K562 (cell line): ENCODE measurements around the gene DPP3. TPM values are rescaled to one million over a fixed set of nuclear protein-coding genes. Genes with fewer than 3 reads are reported as not detected.
A peak's percentile ranks its signal among the peaks of the same experiment; 100 is the strongest.

Experiments used
- ATF1 ChIP-seq, 2 experiments: fragments of 450-650 bp in 1 of 2; IDR thresholded peaks; 2 replicates each; pipeline ENCODE4 v1.6.1; 2016; ENCODE audit warnings: missing compliant biosample characterization in 1 of 2, missing genetic modification characterization in 1 of 2
- CCNT2 ChIP-seq: IDR thresholded peaks from 2 replicates; pipeline ENCODE4 v1.6.1; 2011; ENCODE audit warnings: borderline replicate concordance, low read depth, mild to moderate bottlenecking, moderate library complexity, mixed read lengths, low read length; ENCODE audit not compliant: insufficient read length; ENCODE audit errors: extremely low read depth
- CHD1 ChIP-seq: fragments of 200-600 bp; sonication (generic); IDR thresholded peaks from one replicate; pipeline ENCODE4 v1.6.1; 2012; ENCODE audit warnings: mild to moderate bottlenecking, moderate library complexity, low read length, inconsistent platforms
- CREM ChIP-seq: IDR thresholded peaks from 2 replicates; pipeline ENCODE4 v1.6.1; 2014; ENCODE audit warnings: antibody characterized with exemption, low read depth
- CTBP1 ChIP-seq: fragments of 450-650 bp; IDR thresholded peaks from 2 replicates; pipeline ENCODE4 v1.6.1; 2016; ENCODE audit warnings: borderline replicate concordance
- EGR1 ChIP-seq: fragments of 450-650 bp; conservative IDR thresholded peaks from 2 replicates; pipeline ENCODE4 v1.6.1; 2017; ENCODE audit warnings: mild to moderate bottlenecking
- GABPB1 ChIP-seq: sonication (generic); formaldehyde crosslinking; IDR thresholded peaks from 2 replicates; pipeline ENCODE4 v1.8.0; 2022; ENCODE audit warnings: mild to moderate bottlenecking, missing genetic modification reagents
- IRF1 ChIP-seq: sonication (generic); formaldehyde crosslinking; IDR thresholded peaks from 2 replicates; pipeline ENCODE4 v1.8.0; 2022; ENCODE audit warnings: missing genetic modification reagents, mild to moderate bottlenecking, borderline replicate concordance
- KLF1 ChIP-seq: fragments of 450-650 bp; IDR thresholded peaks from 2 replicates; pipeline ENCODE4 v1.6.1; 2016; ENCODE audit warnings: missing genetic modification characterization, missing compliant biosample characterization
- MAZ ChIP-seq, 2 experiments: fragments of 450-650 bp in 1 of 2; sonication (generic) in 1 of 2; formaldehyde crosslinking; IDR thresholded peaks in 1 of 2; conservative IDR thresholded peaks in 1 of 2; 2 replicates each; pipeline versions ENCODE4 v1.4.0 to v1.5.0; 2020; ENCODE audit warnings: mild to moderate bottlenecking in 1 of 2, missing genetic modification reagents in 1 of 2
- MNT ChIP-seq, 2 experiments: fragments of 450-650 bp; conservative IDR thresholded peaks; 2 replicates each; pipeline ENCODE4 v1.6.1; 2017; ENCODE audit warnings: mild to moderate bottlenecking in 2 of 2, moderate library complexity in 2 of 2
- MYC ChIP-seq, 2 experiments: fragments of 250-450 bp in 1 of 2; sonication (Bioruptor Pico) in 1 of 2; IDR thresholded peaks; 2 replicates each; pipeline versions ENCODE4 v1.5.1 to v1.6.1; 2012 to 2021; ENCODE audit warnings: low read depth in 2 of 2, borderline replicate concordance in 1 of 2, improper control_type of control experiment in 1 of 2, low read length in 1 of 2, mild to moderate bottlenecking in 1 of 2, moderate library complexity in 1 of 2
- NFE2L1 ChIP-seq: fragments of 450-650 bp; IDR thresholded peaks from 2 replicates; pipeline ENCODE4 v1.6.1; 2016; ENCODE audit warnings: missing genetic modification characterization, low read depth, mild to moderate bottlenecking, missing compliant biosample characterization, moderate library complexity, borderline replicate concordance
- NR2C1 ChIP-seq, 2 experiments: fragments of 450-650 bp; IDR thresholded peaks; 2 replicates each; pipeline ENCODE4 v1.6.1; 2017; ENCODE audit warnings: mild to moderate bottlenecking in 2 of 2, antibody characterized with exemption in 1 of 2, inconsistent platforms in 1 of 2, missing compliant biosample characterization in 1 of 2, missing genetic modification characterization in 1 of 2
- NR4A1 ChIP-seq, 2 experiments: fragments of 250-450 bp in 1 of 2; fragments of 450-650 bp in 1 of 2; sonication (Bioruptor Pico) in 1 of 2; IDR thresholded peaks; 2 replicates each; pipeline versions ENCODE4 v1.4.0 to v1.6.1; 2016 to 2020; ENCODE audit warnings: mild to moderate bottlenecking in 2 of 2, missing compliant biosample characterization in 1 of 2, missing genetic modification characterization in 1 of 2, moderate library complexity in 1 of 2
- NRF1 ChIP-seq, 2 experiments: fragments of 450-650 bp; IDR thresholded peaks in 1 of 2; conservative IDR thresholded peaks in 1 of 2; 2 replicates each; pipeline ENCODE4 v1.6.1; 2014; ENCODE audit warnings: mild to moderate bottlenecking in 2 of 2
- RBM34 ChIP-seq: fragments of 200-400 bp; formaldehyde crosslinking; IDR thresholded peaks from 2 replicates; pipeline ENCODE4 v1.6.1; 2018; ENCODE audit warnings: low read length, borderline replicate concordance; ENCODE audit not compliant: insufficient read depth
- RCOR1 ChIP-seq, 2 experiments: IDR thresholded peaks; 2 replicates each; pipeline ENCODE4 v1.6.1; 2012; ENCODE audit warnings: low read depth in 2 of 2, low read length in 2 of 2, borderline replicate concordance in 1 of 2, improper control_type of control experiment in 1 of 2
- SMAD4 ChIP-seq: fragments of 250-450 bp; sonication (Bioruptor Pico); conservative IDR thresholded peaks from 2 replicates; pipeline ENCODE4 v1.8.0; 2021; ENCODE audit warnings: inconsistent platforms, mild to moderate bottlenecking, moderate library complexity
- STAG1 ChIP-seq: sonication (generic); formaldehyde crosslinking; IDR thresholded peaks from 2 replicates; pipeline ENCODE4 v1.5.0; 2020; ENCODE audit warnings: missing genetic modification reagents, borderline replicate concordance
- ZNF449 ChIP-seq: fragments of 250-450 bp; sonication (Bioruptor Pico); IDR thresholded peaks from 2 replicates; pipeline ENCODE4 v1.8.0; 2022; ENCODE audit warnings: moderate library complexity, mild to moderate bottlenecking, inconsistent platforms
- ZNF699 ChIP-seq: fragments of 250-450 bp; sonication (Bioruptor Pico); IDR thresholded peaks from 2 replicates; pipeline ENCODE4 v1.8.0; 2021; ENCODE audit warnings: mild to moderate bottlenecking, moderate library complexity; ENCODE audit not compliant: insufficient replicate concordance
- polyA plus RNA-seq, 8 experiments: library from polyadenylated mRNA; depleted of rRNA in 4 of 8; stranded (reverse) in 5 of 8; unstranded in 3 of 8; fragments of >200 nt; fragmentation: Nextera tagmentation in 2 of 8; fragmentation: Illumina TruSeq in 1 of 8; extraction: Ambion mirVana in 2 of 8; extraction: Trizol in 1 of 8; gene quantifications; 2 replicates each; pipeline versions ENCODE4 v1.2.1 to v1.2.3, GENCODE V29; 2011 to 2014; ENCODE audit warnings: inconsistent platforms in 1 of 8, missing spikeins in 1 of 8
- total RNA-seq, 7 experiments: library from RNA; depleted of rRNA in 6 of 7; stranded (reverse); fragments of >200 nt in 6 of 7; fragmentation: Illumina TruSeq in 2 of 7; extraction: Trizol in 2 of 7; gene quantifications; 2 replicates each; pipeline versions ENCODE4 v1.2.1 to v1.2.3, GENCODE V29; 2011 to 2021; ENCODE audit warnings: low replicate concordance in 1 of 7

DPP3 gene
- total and polyA plus RNA-seq, 9 of the 15 experiments (the other 6 are each of a cell fraction or from before 2014, with no cell fraction given) = 3.7 to 69.2 (median 43.3) TPM

GRCh38 chr11:66510271-66510989, 30.2 kb downstream of the DPP3 start, which contains the start of gene BBS1 (continued):
- TF ChIP-seq RCOR1 (IDR thresholded peaks at IDR 0.05; ENCODE audit: borderline replicate concordance in 1 of 2, low read depth in 2 of 2, low read length in 2 of 2) (peak in 1 of 2 experiments; percentile 66; a peak in 2 of 4 replicates), GABPB1 (peak; percentile 96), NR2C1 (IDR thresholded peaks at IDR 0.05) (no peak), NR2C1 (tag; IDR thresholded peaks at IDR 0.05) (peak; percentile 44; the same call in 1 of the 2 replicates), ZNF449 (CRISPR knock-in tag) (no peak), KLF1 (peak; percentile 73; the same call in 1 of the 2 replicates), IRF1 (no peak), STAG1 (CRISPR knock-in tag) (no peak), CHD1 (no peak), CCNT2 (peak; percentile 36), ZNF699 (CRISPR knock-in tag) (no peak), ATF1 (CRISPR knock-in tag; IDR thresholded peaks at IDR 0.05) (no peak), ATF1 (tag; IDR thresholded peaks at IDR 0.05) (peak; percentile 62), NR4A1 (CRISPR knock-in tag; IDR thresholded peaks at IDR 0.05) (no peak), NR4A1 (tag; IDR thresholded peaks at IDR 0.05) (peak; percentile 38; the same call in 1 of the 2 replicates), RBM34 (no peak), EGR1 (0 out of 2 replicates have a peak, but pooled peaks have one; percentile 11), MNT (conservative IDR thresholded peaks at IDR 0.05) (peak in 1 of 2 experiments; percentile 74), SMAD4 (CRISPR knock-in tag) (0 out of 2 replicates have a peak, but pooled peaks have one; percentile 26), CTBP1 (peak; percentile 87), MYC (IDR thresholded peaks at IDR 0.05; ENCODE audit: low read depth, low read length) (peak; percentile 45; the same call in 1 of the 2 replicates), MYC (CRISPR knock-in tag; IDR thresholded peaks at IDR 0.05; ENCODE audit: borderline replicate concordance, low read depth) (no peak), NRF1 (conservative IDR thresholded peaks at IDR 0.05 in 1 of 2, IDR thresholded peaks at IDR 0.05 in 1 of 2) (peak; percentile 20 to 40; a peak in 2 of 4 replicates), MAZ (CRISPR knock-in tag; conservative IDR thresholded peaks at IDR 0.05 in 1 of 2, IDR thresholded peaks at IDR 0.05 in 1 of 2) (peak; percentile 77 to 84), CREM (peak; percentile 81), NFE2L1 (tag) (no peak)
